GM19043 (cell line): Measurements from ENCODE around the gene IL4I1.
"Not testable (repeated sequence)": the region's sequence is repeated elsewhere in the genome, so short reads cannot be mapped to it uniquely, and the experiment has no call there.

Experiments
- ATAC-seq: cut with Tn5 transposase; IDR thresholded peaks from one replicate; pipeline ENCODE4 v1.9.1; 2021; ENCODE audit warnings: low read depth; ENCODE audit not compliant: unreplicated experiment

IL4I1 gene, protein sequence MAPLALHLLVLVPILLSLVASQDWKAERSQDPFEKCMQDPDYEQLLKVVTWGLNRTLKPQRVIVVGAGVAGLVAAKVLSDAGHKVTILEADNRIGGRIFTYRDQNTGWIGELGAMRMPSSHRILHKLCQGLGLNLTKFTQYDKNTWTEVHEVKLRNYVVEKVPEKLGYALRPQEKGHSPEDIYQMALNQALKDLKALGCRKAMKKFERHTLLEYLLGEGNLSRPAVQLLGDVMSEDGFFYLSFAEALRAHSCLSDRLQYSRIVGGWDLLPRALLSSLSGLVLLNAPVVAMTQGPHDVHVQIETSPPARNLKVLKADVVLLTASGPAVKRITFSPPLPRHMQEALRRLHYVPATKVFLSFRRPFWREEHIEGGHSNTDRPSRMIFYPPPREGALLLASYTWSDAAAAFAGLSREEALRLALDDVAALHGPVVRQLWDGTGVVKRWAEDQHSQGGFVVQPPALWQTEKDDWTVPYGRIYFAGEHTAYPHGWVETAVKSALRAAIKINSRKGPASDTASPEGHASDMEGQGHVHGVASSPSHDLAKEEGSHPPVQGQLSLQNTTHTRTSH

DNA sequence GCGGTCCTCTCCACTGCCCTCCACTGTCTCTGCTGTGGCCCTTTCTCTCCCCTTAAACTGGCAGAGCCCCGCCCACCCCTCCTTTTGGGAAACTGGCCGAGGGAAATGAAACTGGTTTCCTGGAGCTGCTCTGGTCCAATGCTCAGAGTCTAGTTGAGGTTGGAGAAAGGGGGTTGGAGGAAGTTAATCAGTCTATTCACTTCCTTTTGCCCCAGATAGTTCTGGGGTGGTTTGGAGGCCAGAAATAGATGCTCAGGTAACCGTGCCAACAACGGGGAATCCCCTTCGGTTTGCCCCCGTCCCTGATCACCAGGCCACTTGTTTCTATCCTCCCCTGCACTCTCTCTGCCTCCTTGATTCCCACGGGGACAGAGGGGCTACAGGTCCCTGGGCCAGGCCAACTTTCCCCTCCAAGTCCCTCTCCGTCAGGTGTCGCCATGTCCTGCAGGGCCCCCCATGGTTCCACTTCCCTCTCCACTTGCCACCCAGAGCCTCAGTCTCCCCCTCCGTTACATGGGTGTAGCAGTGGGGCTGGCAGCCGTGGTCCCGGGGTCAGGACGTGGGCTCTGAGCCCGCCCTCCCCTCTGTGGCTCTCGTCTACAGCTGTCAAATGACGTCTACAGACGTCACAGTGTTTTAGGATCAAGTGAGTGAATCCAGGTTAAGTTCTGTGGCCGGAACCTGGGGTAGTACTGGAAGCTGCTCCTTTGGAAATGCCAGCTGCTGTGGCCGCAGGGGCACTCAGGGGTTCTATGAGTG lies at the start of gene IL4I1:
Gene IL4I1 (minus strand): TSS at position 25 of the 759 bp plus-strand sequence. CDS start 727 bp downstream, outside the sequence.
- peak; percentile 67 for ATAC-seq

DNA sequence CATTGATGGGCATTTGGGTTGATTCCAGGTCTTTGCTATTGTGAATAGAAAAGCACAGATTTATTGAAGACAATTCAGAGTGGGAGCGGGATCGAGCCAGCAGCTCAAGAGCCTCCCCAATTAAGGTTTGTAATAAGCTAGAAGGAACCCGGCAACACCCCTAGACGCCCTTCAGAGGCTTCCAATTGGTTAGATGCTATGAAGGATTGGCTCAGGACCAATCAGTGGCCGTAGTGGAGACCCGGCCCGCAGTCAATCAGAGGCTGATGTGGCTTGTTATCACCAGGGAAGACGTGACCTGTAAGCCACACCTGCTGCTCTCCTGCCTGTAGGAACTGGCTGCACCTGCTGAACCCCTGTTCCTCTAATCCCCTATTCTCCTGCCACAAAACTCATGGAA lies 49.7 kb upstream of the IL4I1 start:
- no peak for ATAC-seq

DNA sequence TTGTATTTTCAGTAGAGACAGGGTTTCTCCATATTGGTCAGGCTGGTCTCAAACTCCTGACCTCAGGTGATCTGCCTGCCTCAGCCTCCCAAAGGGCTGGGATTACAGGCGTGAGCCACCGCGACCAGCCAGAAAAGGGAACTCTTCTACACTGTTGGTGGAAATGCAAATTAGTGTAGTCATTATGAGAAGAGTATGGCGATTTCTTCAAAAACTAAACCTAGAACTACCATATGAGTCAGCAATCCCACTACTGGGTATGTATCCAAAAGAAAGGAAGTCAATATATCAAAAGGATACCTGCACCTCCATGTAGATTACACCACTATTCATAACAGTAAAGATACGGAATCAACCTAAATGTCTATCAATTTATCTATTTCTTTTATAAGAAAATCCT lies 47.9 kb upstream of the IL4I1 start:
- not testable (repeated sequence) for ATAC-seq

DNA sequence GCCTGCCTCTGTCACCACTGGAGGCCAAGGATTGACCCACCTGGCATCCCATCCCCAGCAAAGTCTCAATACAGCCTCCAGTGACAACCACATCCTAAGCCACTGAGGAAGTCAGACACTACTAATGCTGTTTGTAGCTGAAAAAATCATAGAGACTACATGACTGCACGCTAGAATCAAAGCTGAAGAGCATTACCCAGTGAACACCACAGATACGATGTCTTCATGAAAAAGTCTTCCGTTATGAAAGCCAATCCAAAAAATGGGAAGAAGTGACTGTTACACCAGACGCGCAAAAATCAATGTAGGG lies 43.8 kb upstream of the IL4I1 start:
- no peak for ATAC-seq

DNA sequence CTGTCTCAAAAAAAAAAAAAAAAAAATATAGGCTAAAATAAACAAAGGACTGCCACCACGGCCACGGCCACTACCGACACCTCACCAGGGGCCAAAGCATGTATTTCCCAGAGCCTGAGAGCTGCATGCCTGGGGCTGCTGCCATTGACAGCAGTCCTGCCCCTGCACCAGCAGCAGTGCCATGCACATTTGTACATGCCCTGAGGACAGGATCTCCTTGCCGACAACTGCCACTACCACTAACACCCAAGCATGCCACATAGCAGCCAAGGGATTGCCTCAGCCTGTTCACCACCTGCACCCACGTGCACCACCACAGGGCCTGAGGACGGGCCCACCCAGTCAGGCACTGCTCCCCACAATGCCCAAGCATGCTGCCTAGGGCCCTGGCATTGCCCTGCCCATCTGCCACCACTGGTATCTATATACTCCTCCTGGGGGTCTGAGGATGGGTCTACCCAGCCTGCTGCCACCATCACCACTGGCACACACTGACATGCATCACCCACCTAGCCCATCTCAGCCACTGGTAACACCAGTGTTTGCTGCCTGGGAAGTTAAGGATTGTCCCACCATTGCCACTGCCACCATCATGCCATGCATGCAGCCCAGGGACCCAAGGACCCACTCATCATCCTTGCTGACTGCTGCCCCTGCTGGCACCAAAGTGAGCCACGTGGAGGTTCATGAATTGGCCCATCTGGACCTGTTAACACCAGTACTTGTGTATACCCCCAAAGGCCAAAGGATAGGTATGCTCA lies 43.2 kb upstream of the IL4I1 start:
- no peak for ATAC-seq

DNA sequence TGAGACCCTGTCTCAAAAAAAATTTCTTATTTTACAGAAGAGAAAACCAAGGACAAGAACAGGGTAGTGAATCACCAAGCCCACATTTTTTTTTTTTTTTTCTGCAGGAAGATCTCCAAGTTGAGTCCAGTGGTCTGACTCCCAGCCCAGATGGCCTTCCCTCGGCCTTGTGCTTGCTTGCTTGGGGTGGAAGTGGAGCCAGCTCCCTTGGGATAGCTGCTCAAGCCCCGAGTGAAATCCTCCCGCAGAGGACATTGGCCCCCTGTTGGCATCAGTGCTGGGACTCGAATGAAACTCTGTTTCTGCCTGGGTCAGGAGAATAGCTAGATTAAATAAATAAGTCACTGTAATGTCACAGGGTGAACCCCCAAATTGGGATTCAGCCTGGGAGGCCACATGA lies 42.0 kb upstream of the IL4I1 start:
- ATAC-seq = no peak

DNA sequence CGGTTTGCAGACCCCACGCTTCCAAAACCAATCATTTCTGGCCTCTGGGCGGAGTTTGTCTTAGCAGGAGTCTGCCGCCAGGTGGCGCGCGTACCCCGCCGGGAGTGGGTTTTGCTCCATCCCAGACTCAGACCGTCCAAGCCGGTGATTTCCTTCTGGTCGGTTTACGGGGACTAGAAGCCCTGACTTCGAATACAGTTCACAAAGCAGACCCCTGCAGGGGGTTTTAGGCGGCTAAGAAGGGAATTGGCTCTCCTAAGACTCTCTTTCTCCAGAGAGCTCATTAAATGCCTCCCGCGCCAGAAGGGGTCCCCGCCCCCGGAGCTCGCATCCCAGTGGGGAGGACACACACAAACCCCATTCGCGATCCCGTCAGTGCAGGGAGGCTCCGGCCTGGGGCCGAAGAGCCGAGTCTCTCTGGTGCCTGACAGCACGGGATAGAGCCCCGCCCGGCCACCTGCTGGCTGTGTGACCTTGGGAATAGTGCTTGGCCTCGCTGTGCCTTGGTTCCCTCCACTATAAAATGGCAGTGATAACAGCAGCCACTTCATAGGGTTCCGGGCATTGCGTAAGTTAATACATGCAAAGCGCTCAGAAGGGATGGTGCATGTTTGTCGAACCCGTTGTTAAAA lies 41.2 kb upstream of the IL4I1 start:
- ATAC-seq = no peak

DNA sequence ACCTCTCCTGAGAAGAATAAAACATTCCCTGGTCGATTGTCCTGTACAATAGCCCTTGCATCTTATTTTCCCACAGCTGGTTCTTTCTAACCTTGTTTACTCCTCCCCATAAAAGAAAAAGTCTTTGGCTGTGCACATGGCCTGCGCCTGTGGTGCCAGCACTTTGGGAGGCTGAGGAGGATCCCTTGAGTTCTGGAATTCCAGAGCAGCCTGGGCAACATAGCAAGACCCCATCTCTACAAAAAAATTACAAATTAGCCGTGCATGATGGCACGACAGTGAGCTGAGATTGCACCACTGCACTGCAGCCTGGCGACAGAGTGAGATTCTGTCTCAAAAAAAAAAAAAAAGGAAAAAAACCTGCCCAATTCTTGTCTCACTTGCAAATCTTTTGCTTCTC lies 39.9 kb upstream of the IL4I1 start:
- ATAC-seq = no peak

DNA sequence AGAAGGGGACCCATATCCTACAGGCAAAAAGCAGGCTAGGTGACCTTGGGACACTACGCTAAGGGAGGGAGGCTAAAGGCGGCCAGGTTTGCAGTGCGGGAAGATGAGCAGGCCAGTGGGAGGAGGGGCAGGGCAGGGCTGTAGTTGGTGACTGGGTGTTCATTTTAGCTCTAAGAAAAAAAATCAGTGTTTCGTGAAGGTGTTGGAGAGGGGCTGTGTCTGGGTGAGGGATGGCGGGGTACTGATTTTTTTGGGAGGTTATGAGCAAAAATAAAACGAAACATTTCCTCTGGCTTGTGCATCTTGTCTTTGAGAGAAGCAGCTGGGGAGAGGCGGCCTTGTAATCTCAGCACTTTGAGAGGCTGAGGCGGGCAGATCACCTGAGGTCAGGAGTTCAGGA lies 37.0 kb upstream of the IL4I1 start:
- no peak for ATAC-seq

DNA sequence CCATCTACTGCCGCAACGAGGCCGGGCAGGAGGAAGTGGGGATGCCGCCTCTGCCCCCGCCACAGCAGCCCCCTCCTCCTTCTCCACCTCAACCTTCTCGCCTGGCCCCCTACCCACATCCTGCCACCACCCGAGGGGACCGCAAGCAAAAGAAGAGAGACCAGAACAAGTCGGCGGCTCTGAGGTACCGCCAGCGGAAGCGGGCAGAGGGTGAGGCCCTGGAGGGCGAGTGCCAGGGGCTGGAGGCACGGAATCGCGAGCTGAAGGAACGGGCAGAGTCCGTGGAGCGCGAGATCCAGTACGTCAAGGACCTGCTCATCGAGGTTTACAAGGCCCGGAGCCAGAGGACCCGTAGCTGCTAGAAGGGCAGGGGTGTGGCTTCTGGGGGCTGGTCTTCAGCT lies 36.0 kb upstream of the IL4I1 start:
- ATAC-seq = no peak

DNA sequence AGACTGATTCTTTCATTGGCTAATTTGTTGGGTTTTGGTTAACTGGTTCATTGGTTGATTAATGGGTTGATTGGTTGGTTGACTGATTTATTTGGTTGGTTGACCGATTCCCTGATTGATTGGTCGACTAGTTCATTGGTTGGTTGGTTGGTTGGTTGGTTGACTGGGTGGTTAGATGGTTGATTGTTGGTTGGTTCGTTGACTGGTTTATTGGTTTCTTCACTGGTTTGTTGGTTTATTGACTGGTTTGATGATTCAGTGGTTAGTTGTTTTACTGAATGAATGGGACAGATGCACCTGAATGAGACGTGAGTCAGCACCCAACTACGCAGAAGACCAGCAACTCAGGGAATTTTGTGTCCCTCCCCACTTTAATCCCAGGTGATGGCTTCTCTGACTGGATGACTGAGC lies 35.4 kb upstream of the IL4I1 start:
- ATAC-seq = no peak

DNA sequence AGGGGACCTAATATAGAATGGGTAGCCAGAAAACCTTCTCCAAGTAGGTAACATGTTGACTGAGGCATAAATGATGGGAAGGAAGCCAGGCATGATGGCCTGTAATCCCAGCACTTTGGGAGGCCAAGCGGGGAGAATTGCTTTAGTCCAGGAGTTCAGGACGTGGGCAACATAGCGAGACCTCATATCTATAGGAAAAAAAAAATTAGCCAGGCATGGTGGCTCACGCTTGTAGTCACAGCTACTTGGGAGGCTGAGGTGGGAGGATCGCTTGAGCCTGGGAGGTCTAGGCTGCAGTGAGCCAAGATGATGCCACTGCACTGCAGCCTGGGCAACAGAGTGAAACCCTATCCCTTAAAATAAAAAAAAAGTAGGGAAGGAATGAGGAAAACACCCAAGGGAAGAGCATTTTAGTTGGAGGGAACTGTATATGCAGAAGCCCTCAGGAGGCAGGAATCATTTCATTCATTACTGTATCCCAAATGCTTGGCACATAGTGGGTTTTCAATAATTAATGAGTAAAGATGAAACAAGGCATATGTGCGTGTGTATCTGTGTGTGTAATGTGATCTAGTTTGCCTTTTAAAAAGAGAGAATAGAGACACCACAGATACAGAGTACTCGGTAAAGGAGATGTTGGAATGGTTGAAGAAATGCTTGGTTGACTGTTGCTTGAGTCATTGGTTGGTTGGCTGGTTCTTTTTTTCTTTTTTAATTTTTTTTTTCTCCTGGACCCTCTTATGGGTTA lies 34.8 kb upstream of the IL4I1 start:
- no peak for ATAC-seq

DNA sequence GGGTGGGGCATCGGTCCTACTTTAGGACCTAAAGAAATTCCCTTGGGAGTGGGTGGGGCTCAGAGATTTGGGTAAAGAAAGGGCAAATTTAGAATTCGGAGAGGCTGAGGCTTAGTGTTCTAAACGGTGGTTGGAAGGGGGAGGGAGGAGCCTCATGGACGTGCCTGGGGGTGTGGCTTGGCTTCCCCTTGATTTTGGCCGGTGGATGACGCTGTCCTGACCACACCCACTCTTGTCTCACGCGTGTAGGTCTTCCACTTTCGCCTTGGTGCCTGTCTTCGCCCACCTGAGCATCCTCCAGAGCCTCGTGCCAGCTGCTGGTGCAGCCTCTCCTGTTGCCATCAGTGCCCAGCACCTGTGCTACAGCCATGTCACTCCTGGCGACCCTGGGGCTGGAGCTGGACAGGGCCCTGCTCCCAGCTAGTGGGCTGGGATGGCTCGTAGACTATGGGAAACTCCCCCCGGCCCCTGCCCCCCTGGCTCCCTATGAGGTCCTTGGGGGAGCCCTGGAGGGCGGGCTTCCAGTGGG lies 33.9 kb upstream of the IL4I1 start:
- no peak for ATAC-seq

DNA sequence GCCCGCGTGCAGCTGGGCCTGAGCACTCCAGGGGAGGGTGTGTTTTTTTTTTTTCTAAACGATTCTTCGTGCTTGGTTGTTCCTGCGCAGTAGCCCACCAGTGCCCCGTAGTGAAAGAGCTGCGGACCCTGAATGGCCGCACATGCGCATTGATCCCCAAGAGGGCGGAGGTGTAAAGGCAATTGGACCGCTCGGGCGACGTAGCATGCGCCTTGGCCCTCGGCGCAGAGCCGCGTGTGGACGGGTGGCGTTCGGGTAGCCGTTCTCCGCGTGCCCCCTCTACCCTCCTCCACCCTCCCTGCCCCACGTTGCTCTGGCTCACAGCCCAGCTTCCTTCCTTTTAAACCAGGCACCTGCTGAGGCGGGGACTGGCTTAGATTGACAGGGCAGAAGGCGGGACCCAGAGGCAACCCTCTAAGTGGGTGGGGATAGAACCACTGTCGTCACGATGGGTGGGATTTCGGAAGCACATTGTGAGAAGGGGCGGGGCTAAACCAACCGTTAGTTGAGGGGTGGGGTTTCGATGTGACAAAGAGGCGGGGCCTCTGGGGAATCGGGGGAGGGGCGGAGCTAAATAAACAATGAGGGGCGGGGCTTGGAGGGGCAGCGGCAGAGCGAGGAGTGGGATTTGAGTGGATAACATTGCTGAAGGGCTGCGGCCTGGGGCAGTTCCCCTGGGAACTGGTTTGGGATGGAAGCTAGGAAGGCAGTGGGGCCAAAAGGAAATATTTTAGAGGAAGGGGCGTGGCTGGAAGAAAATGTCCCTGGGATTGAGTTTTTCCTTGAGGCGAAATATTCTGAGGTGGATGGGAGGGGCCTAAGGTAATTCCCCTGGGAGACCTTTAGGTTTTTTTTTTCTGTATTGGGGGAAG lies 33.2 kb upstream of the IL4I1 start:
- ATAC-seq = no peak

DNA sequence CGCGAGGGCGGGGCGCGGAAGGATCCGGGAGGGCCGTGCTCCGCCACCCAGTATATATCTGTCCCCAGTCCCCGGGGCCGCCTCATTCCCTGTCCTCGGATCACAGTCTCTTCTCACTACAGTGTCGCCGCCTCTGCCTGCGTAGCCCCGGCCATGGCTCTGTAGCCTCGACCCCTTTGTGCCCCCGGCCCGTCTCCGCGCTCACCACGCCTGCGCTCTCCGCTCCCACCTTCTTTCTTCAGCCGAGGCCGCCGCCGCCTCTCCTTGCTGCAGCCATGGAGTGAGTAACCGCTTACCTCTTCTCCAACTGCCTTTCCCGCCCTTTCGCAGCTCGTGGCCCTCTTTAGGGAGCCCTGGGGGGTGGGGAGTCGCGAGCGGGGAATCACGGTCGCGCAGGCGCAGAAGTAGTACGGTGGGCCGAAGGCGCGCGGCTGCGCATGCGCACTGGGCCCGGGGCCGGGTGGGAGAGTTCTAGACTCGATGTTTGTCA lies 32.5 kb upstream of the IL4I1 start, which contains the start of the genes ATF5 and NUP62:
Gene ATF5 (plus strand): TSS at position 85 of the 490 bp plus-strand sequence. CDS start 1,646 bp downstream, outside the sequence.
Gene NUP62 (minus strand): TSS at position 384 of the 490 bp plus-strand sequence. CDS start 19,697 bp downstream, outside the sequence.
- no peak for ATAC-seq

DNA sequence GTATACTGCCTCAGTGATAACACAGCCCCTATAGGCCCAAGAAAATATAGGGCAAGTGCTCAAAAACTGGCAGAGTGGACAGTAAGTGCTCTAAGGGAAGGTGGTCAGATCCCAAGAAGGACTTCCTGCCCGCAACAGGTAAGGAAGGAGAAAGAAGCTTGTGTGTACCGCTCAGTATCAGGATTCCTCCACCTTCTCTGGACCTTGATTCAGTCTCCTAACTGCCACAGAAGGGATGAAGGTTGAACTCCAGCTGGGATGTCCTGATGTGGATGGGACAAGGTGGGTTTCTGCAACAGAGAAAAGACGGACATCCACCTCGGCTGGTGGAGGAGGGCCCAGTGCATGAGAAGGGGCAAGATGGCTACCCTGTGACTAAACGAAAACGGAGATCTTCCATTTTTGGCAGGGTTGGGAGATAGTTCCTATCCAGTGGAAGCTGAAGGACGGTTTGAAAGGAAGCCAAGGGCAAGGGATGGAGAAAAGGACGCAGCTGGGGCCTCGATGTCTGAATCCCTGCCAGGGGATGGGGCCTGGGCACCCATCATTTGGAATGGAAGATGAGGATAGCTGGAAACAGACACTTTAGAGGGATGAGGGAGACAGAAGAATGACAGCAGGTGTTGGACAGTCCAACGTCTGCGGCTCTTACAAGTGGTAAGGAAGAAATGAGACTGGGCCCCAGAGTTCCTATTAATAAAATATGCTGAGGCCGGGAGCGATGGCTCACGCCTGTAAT lies 31.0 kb upstream of the IL4I1 start:
- ATAC-seq = no peak

DNA sequence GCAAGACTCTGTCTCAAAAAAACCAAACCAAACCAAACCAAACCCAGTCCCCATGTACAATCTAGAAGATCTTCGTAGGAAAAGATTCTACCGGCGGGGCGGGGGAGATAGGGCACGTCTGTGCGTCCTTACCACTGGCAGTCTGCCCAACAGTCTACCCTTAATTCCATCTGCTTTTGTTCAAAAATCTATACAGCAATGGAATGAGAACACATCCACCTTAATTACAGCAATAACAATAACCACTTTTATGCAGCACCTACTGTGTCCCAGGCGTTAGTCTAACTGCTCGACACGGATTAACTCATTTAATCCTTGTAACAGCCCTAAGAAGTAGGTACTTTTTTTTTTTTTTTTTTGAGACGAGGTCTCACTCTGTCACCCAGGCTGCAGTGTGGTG lies 29.8 kb upstream of the IL4I1 start:
- ATAC-seq = no peak

DNA sequence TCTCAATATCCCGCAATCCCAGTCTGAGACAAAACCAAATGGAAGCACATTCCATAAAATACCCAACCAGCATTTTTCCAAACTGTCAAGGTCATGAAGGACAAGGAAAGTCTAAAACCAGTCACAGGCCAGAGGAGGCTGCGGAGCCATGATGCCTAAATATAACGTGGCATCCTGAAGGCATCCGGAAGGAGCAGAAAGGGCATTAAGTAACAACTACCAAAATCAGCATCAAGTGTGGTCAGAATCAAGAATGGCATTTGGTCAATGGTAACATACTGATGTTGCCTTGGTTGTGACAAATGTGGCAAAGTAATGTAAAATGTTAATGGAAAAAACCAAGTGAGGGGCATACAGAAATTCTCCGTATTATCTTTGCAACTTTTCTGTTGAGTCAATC lies 28.8 kb upstream of the IL4I1 start:
- ATAC-seq = no peak
